NCI-H2081 (cell line): Measurements from ENCODE around the gene NSUN2.

ENCODE experiments used
- DNase-seq, 2 experiments: peaks; one replicate each; lab custom pipeline; 2025; lab: John Stamatoyannopoulos, UW

Gene NSUN2

DNA sequence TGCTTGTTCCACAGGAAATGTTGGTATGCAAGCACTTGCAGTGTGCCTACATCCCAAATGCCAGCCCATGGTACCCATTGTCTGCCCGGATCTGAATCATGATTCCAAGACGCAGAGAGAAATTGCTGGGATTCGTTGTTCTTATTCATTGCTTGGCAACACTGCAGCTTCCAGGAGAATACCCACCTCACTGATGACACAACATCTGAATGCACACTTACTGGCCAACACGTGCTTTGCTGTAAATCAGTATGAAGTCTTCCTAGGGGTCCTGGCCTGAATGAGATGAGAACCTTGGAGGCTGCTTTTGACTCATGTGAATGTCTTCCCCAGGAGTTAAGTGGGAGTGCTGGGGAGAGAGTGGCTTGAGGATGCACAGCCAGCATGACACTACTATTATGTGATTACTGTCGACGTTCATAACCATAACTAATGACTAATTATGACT lies 12.0 kb upstream of the NSUN2 start:
- DNase-seq, result no peak

DNA sequence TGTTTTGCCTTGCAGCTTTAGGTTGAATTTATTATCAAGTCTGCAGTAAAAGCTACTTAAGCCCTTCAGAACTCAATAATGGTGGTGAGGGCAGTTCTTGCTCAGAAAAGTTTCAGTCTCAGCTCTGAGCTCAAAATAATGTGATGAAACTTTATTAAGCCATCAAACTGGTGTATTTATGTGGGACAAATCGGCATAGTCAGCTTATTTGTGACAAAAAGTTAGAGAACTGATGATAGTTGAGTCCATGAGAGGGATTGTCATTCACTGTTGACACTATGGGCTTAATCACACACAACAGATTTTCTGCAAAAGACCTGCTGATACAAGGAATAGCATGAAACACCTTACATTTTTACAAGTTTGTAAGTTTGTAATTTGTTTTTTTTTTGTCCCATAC lies 9.8 kb upstream of the NSUN2 start:
- DNase-seq, result no peak

GRCh38 chr5:6638236-6638635 lies 5.4 kb upstream of the NSUN2 start:
- no peak for DNase-seq

DNA sequence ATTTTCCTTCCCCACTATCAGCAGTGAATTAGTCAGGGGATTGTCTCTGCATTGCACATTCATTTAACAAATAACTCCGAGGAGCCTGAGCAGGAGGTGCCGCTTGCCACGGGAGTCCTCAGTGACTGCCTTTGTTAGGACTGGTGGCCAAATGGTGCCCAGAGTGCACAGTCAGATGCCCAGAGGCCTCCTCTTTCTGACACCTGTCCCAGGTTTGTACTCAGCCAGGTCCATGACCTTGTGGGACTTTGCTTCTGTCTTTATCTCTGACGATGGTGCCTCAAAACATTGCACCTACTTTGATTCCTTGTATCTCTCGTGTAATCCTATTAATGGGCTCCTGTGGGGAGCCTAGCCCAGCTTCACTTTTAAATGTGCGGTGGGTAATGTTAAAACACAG lies 4.7 kb upstream of the NSUN2 start:
- DNase-seq, result no peak

DNA sequence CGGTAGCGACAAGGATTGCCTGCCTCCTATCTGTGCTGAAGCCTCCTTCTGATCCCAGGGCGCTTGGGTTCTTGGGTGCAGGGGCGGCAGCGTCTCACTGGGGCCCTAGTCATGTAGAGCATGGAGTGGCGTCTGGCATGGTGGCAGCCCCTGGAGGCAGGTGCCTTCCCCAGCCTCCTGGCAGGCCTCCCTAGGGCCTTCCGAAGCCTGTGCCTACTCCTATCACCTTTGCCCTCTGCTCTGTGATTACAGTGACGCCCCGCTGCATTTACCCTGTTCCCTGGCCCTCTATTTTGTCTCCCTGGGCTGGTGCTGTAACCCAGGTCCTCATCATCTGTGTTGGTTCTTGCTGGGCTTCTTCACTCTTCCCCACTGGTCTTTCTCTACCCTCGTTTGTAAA lies 4.2 kb upstream of the NSUN2 start:
- DNase-seq, result no peak

- peak; percentile 62 to 89 for DNase-seq
Measured at GRCh38 chr5:6636293-6636692, 3.4 kb upstream of the NSUN2 start.

GRCh38 chr5:6634788-6635430 lies 2.1 kb upstream of the NSUN2 start:
- no peak for DNase-seq

- DNase-seq, result no peak
Measured at GRCh38 chr5:6634306-6634705, 1.5 kb upstream of the NSUN2 start.

DNA sequence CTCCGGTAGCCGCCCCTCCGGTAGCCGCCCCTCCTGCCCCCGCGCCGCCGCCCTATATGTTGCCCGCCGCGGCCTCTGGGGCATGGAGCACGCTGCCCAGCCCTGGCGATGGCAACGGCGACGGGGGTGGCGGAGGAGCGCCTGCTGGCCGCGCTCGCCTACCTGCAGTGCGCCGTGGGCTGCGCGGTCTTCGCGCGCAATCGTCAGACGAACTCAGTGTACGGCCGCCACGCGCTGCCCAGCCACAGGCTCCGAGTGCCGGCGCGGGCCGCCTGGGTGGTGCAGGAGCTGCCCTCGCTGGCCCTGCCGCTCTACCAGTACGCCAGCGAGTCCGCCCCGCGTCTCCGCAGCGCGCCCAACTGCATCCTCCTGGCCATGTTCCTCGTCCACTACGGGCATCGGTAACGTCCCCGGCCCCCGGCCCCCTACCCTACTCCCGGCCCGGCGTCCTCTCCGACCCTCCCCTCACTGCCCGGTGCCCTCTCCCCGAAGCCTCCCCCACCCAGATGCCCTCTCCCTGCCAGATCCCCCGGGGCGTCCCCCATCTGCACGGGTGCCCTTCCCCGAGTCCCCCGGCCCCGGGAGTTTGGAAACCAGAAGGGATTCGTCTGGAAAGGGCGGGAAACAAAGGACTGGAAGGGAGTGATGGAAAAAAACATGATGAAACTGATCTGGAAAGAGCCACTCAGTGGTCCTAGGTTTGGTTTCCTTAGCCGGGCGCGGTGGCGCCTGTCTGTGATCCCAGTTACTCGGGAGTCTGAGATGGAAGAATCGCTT lies 813 bp upstream of the NSUN2 start:
- peak; percentile 69 to 82 for DNase-seq

GRCh38 chr5:6632324-6632887 lies 438 bp downstream of the NSUN2 start:
- DNase-seq, result peak in 1 of 2 experiments; percentile 64

DNA sequence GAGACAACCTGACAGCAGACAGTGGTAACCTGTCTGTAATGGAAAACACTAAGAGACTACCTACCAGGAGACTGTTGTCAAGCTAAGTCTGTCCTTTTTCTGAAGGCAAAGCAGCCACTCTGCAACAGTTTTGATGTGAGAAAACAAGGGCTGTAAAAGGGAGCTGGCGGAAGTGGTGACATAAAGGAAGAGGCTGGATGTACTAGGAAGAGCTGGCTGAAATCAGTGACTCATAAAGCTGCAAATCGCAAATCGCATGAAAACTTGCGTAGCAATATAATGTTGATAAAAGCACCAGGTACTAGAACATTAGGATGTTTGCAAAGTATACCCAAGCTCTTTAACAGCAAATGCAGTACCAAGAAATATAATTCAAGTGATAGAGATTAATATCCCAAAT lies 1.4 kb downstream of the NSUN2 start:
- no peak for DNase-seq

GRCh38 chr5:6626508-6626907 lies 6.3 kb downstream of the NSUN2 start:
- no peak for DNase-seq

DNA sequence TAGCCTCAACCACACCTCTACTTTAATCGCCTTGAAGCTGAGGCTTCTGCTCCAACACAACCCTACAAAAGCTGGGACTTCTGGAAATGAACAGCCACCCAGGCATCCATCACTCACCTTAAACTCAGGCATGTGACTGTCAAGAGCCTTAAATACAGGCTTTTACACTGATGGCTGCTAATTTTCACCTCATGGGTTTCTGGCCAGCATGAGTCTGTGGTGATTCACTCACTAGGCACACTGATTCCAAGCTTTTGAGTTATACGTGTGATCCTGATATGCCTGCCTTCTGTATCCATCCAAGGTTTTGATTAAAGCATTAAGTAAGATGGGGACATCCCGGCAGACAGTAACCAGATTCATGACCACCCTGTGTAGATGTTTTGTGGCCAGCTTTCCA lies 8.9 kb downstream of the NSUN2 start:
- DNase-seq, result no peak

- DNase-seq, result no peak
Measured at GRCh38 chr5:6623228-6623627, 9.6 kb downstream of the NSUN2 start.

- no peak for DNase-seq
Measured at GRCh38 chr5:6616632-6617031, 16.2 kb downstream of the NSUN2 start.

DNA sequence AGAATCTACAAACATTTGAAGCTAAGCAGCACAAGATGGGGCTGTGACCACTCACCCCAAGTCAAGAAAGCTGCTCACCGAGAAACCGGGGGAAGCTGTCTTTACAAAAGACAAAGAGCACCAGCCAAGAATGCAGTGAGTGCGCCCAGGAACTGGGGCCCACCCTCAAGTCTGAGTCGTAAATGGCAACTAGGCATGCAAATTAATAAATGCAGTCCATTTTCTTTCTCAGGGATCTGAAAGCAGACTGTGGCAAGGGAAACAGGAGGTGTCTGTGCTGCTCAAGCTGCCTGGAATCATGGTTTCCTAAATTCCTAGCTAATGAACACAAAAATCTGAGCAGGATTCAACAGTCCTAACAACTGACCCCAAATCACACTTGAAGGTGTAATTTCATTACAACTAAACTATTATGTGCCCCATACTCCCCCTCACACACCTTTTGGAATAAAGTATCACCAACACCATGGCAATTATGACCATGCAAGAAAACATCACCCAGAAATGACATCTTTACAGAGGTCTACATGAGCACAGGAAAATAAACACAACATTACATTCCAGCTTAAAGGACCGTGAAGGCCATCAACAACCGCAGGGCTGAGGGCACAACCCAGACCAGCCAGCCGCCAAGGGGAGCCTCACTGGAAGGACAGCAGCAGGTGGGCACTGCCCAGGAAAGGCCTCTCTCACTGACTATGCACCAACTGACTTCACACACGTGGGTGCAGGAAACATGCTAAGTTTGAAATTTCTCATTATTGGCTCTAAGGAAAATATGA lies 17.6 kb downstream of the NSUN2 start:
- no peak for DNase-seq

GRCh38 chr5:6611334-6612256 lies 21.2 kb downstream of the NSUN2 start:
- DNase-seq, result peak in 1 of 2 experiments; percentile 24

DNA sequence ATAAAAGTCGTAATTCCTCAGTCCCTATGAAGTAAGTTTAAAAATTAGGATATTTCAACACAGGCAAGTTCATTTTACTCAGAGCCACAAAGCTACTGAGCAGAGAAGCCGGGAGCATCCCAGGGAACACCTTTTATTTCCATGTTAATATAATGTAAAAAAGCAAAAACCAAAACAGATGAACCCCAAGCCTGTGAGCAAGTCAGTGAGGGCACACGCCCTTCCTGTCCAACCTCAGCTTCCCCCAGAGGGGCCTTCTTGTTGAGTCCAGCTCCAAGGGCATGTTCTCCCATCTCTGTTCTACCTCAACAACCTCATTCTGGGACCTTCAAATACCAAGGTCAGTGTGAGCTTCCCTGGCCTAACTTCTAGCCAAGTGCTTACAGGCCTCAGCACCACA lies 24.8 kb downstream of the NSUN2 start:
- DNase-seq, result no peak

DNA sequence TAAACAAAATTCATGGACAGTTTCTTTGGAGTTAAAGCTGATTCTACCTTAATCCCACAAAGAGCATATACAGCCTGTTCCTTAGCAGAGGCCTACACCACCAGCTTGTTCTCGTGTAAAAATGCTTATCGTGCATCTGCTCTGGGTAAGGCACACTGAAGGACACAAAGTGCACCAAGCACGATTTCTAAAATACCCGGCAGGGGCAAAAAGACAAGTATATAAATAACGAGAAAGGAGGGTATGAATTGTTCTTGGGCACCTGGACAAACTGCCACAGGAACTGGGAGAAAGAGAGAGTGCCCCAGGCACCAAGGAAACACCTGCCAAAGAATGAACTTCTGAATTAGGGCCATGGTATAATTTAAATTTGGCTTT lies 25.3 kb downstream of the NSUN2 start:
- DNase-seq, result no peak

GRCh38 chr5:6606884-6607558 lies 25.8 kb downstream of the NSUN2 start:
- no peak for DNase-seq

- DNase-seq, result no peak
Measured at GRCh38 chr5:6604946-6605345, 27.9 kb downstream of the NSUN2 start.
